IPS DF 4.7 (cell line): ENCODE results near the gene KIF13A.
"Not testable (repeated sequence)": the region's sequence is repeated elsewhere in the genome, so short reads cannot be mapped to it uniquely, and the experiment has no call there.

Experiments used
- DNase-seq: peaks from one replicate; pipeline ENCODE4 v3.0.0-alpha.2; 2013; ENCODE audit warnings: low spot score; ENCODE audit errors: extremely low read depth

KIF13A gene

DNA sequence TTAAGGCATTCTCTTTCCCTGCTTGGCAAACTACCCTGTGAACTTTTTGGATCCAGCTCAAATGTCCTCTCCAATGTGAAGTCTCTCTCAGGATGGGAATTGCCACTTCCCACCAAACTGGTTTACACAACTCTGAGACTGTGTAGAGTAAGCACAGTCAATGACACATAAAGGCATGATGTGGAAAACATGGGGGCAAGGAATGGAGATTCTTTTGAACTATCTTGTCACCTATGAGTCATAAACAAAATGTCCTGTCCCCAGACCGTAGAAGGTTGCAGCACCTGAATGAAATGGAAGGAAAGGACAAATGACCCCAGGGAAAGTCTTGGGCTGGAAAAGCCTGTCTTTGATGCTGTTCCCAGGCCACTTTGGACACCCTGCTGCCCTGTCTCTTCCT, 11.0 kb upstream of the KIF13A start:
- DNase-seq = no peak

DNA sequence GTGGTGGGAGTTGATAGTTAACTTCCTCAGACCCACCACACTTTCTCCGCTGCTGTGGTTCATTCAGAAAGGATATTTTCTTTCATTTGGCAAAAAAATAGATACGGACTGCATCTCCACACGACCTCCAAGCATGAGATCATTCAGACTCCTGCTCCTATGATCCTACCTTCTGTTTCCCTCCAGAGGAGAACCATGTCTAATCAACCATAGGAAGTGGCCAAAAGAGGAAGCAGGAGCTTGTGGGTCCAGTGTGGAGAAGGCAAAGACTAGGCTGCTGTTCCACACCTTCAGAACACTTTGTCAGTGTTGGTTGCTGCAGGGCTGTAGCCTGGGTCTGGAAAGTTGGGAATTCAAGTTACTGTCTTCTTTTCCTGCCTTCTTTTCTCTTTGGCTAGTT, 10.6 kb upstream of the KIF13A start:
- DNase-seq = no peak

DNA sequence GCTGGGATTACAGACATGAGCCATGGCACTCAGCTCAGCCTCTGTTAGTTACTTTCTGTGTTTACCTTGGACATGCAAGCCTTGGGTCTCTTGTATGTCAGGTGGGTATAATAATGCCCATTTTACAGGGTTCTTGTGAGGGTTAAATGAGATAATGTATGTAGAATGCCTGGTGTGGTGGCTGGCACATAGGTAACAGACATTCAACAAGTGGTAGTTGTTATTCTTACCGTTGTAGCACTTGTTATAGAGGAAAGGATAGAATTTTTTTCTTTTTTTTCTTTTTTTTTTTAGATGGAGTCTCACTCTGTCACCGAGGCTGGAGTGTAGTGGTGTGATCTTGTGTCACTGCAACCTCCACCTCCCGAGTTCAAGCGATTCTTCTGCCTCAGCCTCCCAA, 8.0 kb upstream of the KIF13A start:
- no peak for DNase-seq

- DNase-seq = no peak
These were observed 6.6 kb upstream of the KIF13A start for GRCh38 chr6:17994019-17994418.

DNA sequence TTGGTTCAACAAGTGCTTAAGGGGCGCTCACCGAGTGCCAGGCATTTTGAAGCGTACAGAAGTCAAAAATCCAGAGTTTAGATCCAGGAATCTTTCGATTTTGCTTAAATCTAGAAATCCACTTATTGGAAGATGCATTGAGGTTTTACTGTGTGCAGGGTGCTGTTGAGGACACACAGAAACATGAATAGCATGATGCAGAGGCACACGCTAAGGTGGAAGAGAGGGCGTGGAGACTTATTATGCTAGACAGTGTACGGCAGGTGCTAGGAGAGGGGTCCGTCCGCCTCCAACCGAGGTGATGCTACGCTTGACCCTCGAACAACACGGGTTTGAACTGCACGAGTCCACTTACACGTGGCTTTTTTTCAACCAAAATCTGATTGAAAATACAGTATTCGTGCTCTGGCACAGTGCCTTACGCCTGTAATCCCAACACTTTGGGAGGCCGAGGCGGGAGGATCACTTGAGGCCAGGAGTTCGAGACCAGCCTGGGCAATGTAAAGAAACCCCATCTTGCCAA, 1.0 kb upstream of the KIF13A start:
- no peak for DNase-seq

DNA sequence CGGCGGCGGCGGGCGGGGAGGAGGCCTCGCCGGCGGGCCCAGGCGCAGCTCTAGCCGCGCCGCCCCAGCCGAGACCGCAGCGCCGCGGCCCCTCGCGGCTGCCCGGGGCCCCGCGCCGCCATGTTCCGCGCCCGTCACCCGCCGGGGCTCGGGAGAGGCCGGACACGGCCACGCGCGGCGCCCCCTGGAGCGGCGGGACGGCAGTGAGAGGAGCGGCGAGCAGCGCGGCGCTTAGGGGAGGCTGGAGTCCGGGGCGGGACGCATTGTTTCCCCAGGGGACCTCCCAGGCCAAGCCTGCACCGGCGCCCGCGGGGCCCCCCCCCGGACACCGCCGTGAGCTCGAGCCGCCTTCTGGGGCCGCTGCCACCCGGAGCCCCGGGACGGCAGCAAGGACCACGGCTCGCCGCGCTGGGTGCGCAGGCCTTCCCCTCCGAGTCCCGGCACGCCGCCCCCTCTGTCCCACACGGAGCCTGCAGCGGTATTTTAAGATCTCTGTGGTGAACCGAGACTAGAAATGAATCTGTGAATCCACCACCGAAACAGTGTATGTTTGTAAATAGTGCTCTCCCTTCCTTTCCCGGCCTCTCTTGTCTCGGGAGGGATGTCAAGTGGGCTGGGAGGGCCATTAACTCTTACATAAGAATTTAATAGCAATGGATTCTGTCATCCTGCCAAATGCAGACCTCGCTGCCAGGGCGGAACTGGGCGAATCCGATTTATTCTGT, 424 bp upstream of the KIF13A start:
- no peak for DNase-seq

DNA sequence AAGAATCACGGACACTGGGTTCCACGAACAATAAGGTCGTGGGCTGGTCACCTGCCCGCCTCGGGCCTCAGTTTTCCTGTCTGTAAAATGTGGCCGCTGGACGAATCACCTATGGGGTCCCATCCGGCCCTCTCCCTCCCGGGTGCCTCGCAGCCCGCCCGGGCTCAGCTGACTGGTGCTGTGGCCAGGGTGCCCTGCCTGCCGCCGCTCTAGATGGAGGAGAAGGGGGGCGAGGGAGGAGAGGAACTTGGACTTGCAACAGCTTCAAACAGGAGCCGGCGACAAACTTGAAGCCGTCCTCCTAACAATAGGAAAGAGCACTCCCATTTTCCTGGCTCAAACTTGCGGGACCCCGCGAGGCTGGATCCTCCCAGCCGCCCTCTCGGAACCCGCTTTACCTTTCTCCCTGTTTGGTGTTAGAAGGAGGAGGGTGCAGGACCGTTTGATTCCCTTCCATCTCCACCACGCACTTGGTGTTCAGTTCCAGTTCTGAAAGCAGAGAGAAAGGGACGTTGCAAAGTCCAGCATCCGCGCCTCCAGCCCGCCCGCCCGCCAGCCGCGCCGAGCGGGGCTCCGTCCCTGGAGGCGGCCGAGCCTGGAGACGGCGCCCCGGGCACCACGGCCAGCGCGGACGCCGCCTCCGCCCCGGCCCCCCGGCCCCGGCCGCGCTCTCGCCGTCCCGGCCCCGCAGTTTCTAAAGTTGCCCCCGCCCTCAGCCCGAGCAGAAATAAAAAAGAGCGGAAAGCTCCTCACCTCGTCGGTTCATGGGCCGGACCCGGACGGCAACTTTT, 584 bp downstream of the KIF13A start:
- no peak for DNase-seq

DNA sequence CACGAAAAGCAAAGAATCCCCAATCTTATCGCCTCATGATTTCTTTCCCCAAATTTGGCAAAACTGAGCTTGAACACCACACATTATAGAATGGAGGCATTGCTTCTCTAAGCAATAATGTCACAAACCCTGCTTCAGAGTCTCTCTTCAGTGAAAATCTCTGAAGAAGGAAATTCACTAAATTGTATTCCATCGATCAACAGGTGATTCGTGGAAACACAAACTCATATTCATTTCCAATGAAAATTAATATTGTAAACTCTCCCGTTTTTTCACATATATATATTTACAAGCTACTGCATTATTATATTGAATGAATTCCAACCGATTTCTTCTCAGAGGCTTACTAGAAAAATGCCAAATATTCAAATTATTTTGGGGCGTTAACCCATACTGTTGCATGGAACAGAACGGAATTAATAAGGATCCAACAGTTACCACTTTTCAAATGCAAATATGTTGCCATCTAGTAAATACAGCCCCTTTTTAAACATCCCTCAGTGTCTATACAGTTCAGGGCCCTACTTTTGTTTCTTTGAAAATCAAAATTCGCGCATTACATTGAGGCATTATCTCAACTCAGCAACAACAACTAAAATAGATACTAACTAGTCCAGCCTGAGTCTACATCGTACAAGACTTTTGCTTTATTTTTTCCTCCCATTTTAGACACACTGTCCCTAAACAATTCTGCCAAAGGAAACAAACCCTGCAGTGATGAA, 1.3 kb downstream of the KIF13A start:
- DNase-seq = no peak

GRCh38 chr6:17984812-17985670, 2.4 kb downstream of the KIF13A start:
- DNase-seq = no peak

DNA sequence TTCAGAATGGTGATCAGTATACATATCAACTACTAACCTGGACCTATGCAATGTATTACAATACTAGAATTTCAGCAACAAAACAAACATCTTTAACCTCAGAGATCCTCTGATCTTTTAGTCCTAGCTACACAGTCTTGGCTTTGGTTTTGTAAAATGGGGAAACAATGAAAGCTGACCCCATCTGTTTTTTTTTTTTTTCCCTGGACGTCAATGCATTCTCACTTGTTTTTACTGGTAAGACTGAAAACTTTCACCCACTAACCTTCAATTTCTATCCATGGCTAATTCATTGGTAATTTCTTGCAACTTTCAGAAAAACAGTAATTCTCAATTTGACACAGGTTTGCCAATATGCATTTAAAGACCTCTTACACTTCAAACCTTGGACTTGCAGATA, 3.0 kb downstream of the KIF13A start:
- DNase-seq = no peak

GRCh38 chr6:17983730-17984129, 3.7 kb downstream of the KIF13A start:
- no peak for DNase-seq

GRCh38 chr6:17980329-17980728, 7.1 kb downstream of the KIF13A start:
- DNase-seq = no peak

DNA sequence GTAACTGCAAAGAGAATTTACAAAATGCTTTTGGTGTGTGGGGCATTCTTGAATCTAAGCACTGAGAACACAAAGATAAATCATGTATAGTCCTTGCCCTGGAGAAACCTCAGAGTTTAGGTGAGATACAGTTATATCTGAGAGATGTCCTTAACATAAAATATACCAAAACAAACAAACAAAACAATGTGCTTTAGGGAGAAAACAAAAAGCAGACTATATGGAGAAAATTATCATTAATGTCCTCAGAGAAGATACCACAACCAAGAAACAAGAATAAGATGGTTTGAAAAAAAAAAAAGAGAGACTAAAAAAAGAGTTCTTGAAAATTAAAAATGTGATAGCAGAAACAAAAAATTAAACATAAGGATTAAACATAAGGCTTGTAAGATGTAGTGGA, 8.0 kb downstream of the KIF13A start:
- no peak for DNase-seq

GRCh38 chr6:17976258-17976657, 11.2 kb downstream of the KIF13A start:
- not testable (repeated sequence) for DNase-seq

- no peak for DNase-seq
These were observed 12.7 kb downstream of the KIF13A start for GRCh38 chr6:17974570-17975368.

DNA sequence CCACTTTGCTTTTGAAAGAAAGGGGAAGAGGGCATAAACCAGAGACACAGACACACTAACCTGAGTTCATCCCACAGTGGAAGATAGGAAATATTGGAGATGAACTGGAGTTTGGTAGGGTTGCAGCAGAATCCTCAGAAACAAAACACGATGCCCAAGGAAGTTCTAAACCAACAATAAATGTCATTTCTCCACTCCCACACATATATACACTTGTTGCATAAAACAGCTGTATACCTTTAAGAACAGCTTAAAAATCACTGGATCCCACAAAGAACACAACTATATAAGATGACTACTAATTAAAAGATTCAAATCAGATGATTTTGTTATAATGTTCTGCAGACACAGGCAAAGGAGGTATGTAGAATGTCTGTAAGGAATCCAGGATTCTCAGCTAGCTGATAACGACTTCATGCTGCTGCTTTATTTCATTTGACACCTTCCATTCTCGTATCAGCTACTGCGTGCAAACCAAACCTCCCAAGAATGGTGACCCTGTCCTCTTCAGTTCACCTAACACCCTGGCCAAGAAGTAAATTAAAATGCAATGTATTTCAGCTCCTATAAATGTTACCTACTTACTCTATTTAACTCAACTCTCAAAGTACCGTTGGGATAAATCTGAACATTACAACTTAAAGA, 14.3 kb downstream of the KIF13A start:
- no peak for DNase-seq

GRCh38 chr6:17972074-17972952, 15.1 kb downstream of the KIF13A start:
- DNase-seq = no peak

GRCh38 chr6:17971128-17972073, 16.0 kb downstream of the KIF13A start:
- no peak for DNase-seq
